ENCODE results near the gene CCDC92.

Gene CCDC92

GRCh38 chr12:123945287-123946151, 27.1 kb downstream of the CCDC92 start:
- H4K20me1 ChIP-seq (ENCODE audit: insufficient read depth, low read length) = no peaks in the 10 kb centered on the region
- no peak overlapping the region for H3K27ac ChIP-seq (ENCODE audit: low read length)
- DNase-seq = no peak

GRCh38 chr12:123944696-123945095, 27.9 kb downstream of the CCDC92 start:
- H2AFZ ChIP-seq (ENCODE audit: low read length) = no peak overlapping the region
- no peak for DNase-seq
- H3K4me2 ChIP-seq (ENCODE audit: low read depth, low read length) = no peak overlapping the region
- no peaks in the 10 kb centered on the region for H3K9me2 ChIP-seq (replicated peaks; ENCODE audit: insufficient read depth, low read length)
- no peak overlapping the region for H3K4me3 ChIP-seq (ENCODE audit: low read length)
- no peaks in the 10 kb centered on the region for H3K36me3 ChIP-seq (replicated peaks; ENCODE audit: insufficient read depth, low read length)
- no peaks in the 10 kb centered on the region for H3F3A ChIP-seq (ENCODE audit: insufficient read depth, low read length)
- no peak overlapping the region for H3K9ac ChIP-seq (ENCODE audit: low read length)
- no peak overlapping the region for H3K27ac ChIP-seq (ENCODE audit: low read length)
- TF ChIP-seq EZH2 (optimal IDR thresholded peaks at IDR 0.05; ENCODE audit: low read depth, low read length) (no peak), CTCF (IDR thresholded peaks at IDR 0.05; ENCODE audit: low read length) (no peak), EZH2phosphoT487 (IDR thresholded peaks at IDR 0.05; ENCODE audit: low read length) (no peak)
- no peaks in the 10 kb centered on the region for H3K4me1 ChIP-seq (ENCODE audit: low read length)
- H3K27me3 ChIP-seq (replicated peaks; ENCODE audit: insufficient read depth, low read length) = no peaks in the 10 kb centered on the region
- no peaks in the 10 kb centered on the region for H3K9me3 ChIP-seq (replicated peaks; ENCODE audit: insufficient read depth, low read length)
- no peaks in the 10 kb centered on the region for H4K20me1 ChIP-seq (ENCODE audit: insufficient read depth, low read length)
- no peaks in the 10 kb centered on the region for H3K79me2 ChIP-seq (ENCODE audit: low read length)

More at GRCh38 chr12:123945287-123946151, 27.1 kb downstream of the CCDC92 start:
- Histone ChIP-seq H3K4me3 (ENCODE audit: low read length) (no peak overlapping the region), H3K4me2 (ENCODE audit: low read depth, low read length) (no peak overlapping the region), H3K9me3 (replicated peaks; ENCODE audit: insufficient read depth, low read length) (no peaks in the 10 kb centered on the region), H3K9me2 (replicated peaks; ENCODE audit: insufficient read depth, low read length) (no peaks in the 10 kb centered on the region), H3K4me1 (ENCODE audit: low read length) (no peaks in the 10 kb centered on the region), H3K36me3 (replicated peaks; ENCODE audit: insufficient read depth, low read length) (no peaks in the 10 kb centered on the region), H3K79me2 (ENCODE audit: low read length) (no peaks in the 10 kb centered on the region), H2AFZ (ENCODE audit: low read length) (no peak overlapping the region), H3F3A (ENCODE audit: insufficient read depth, low read length) (no peaks in the 10 kb centered on the region), H3K9ac (ENCODE audit: low read length) (no peak overlapping the region), H3K27me3 (replicated peaks; ENCODE audit: insufficient read depth, low read length) (no peaks in the 10 kb centered on the region)
- no peak for TF ChIP-seq EZH2phosphoT487 (IDR thresholded peaks at IDR 0.05; ENCODE audit: low read length)
- no peak for TF ChIP-seq EZH2 (optimal IDR thresholded peaks at IDR 0.05; ENCODE audit: low read depth, low read length)
- no peak for TF ChIP-seq CTCF (IDR thresholded peaks at IDR 0.05; ENCODE audit: low read length)

- H3K4me3 ChIP-seq (ENCODE audit: low read length) = no peak overlapping the region
- H3K9ac ChIP-seq (ENCODE audit: low read length) = no peak overlapping the region
- no peaks in the 10 kb centered on the region for H3F3A ChIP-seq (ENCODE audit: insufficient read depth, low read length)
- no peak overlapping the region for H2AFZ ChIP-seq (ENCODE audit: low read length)
- H4K20me1 ChIP-seq (ENCODE audit: insufficient read depth, low read length) = no peaks in the 10 kb centered on the region
- H3K9me2 ChIP-seq (replicated peaks; ENCODE audit: insufficient read depth, low read length) = no peaks in the 10 kb centered on the region
- no peak for DNase-seq
- no peaks in the 10 kb centered on the region for H3K4me1 ChIP-seq (ENCODE audit: low read length)
- H3K36me3 ChIP-seq (replicated peaks; ENCODE audit: insufficient read depth, low read length) = no peaks in the 10 kb centered on the region
- H3K9me3 ChIP-seq (replicated peaks; ENCODE audit: insufficient read depth, low read length) = no peaks in the 10 kb centered on the region
- no peak overlapping the region for H3K4me2 ChIP-seq (ENCODE audit: low read depth, low read length)
- TF ChIP-seq CTCF (IDR thresholded peaks at IDR 0.05; ENCODE audit: low read length) = no peak
- TF ChIP-seq EZH2phosphoT487 (IDR thresholded peaks at IDR 0.05; ENCODE audit: low read length) = no peak
- no peak for TF ChIP-seq EZH2 (optimal IDR thresholded peaks at IDR 0.05; ENCODE audit: low read depth, low read length)
- no peaks in the 10 kb centered on the region for H3K27me3 ChIP-seq (replicated peaks; ENCODE audit: insufficient read depth, low read length)
- no peaks in the 10 kb centered on the region for H3K79me2 ChIP-seq (ENCODE audit: low read length)
- no peak overlapping the region for H3K27ac ChIP-seq (ENCODE audit: low read length)
Observed at GRCh38 chr12:123943816-123944215, 28.8 kb downstream of the CCDC92 start.
